OCI-LY1 (cell line): Measurements from ENCODE around the gene TTC4.

Source experiments
- H2AFZ ChIP-seq: fragments of 200-600 bp; sonication (generic), shearing (Covaris generic); 2 replicates; pipeline ENCODE4 v1.6.0; 2014; ENCODE audit warnings: antibody characterized with exemption, mild to moderate bottlenecking, low read length
- H3F3A ChIP-seq: fragments of 200-600 bp; sonication (generic), shearing (Covaris generic); 2 replicates; pipeline ENCODE4 v1.6.0; 2014; ENCODE audit warnings: mild to moderate bottlenecking, antibody characterized with exemption, low read length, moderate library complexity; ENCODE audit not compliant: insufficient read depth
- H3K27ac ChIP-seq: fragments of 200-600 bp; sonication (generic); 2 replicates; pipeline ENCODE4 v1.5.1; 2014; ENCODE audit warnings: low read length, mixed run types, mild to moderate bottlenecking, low read depth; ENCODE audit not compliant: poor library complexity, severe bottlenecking
- H3K27me3 ChIP-seq: fragments of 200-600 bp; sonication (generic); 2 replicates; pipeline ENCODE4 v1.6.0; 2014; ENCODE audit warnings: antibody characterized with exemption, mild to moderate bottlenecking, low read length, moderate library complexity; ENCODE audit not compliant: insufficient read depth
- H3K36me3 ChIP-seq: fragments of 200-600 bp; sonication (generic); 2 replicates; pipeline ENCODE4 v1.6.1; 2014; ENCODE audit warnings: mild to moderate bottlenecking, antibody characterized with exemption, low read length, moderate library complexity, mixed read lengths; ENCODE audit not compliant: insufficient read depth
- H3K4me1 ChIP-seq: fragments of 200-600 bp; sonication (generic); 2 replicates; pipeline ENCODE4 v1.5.1; 2014; ENCODE audit warnings: mild to moderate bottlenecking, low read length, moderate library complexity; ENCODE audit not compliant: insufficient read depth, severe bottlenecking
- H3K4me2 ChIP-seq: fragments of 200-600 bp; sonication (generic), shearing (Covaris generic); 2 replicates; pipeline ENCODE4 v1.6.1; 2014; ENCODE audit warnings: low read length
- H3K4me3 ChIP-seq: fragments of 200-600 bp; sonication (generic); 2 replicates; pipeline ENCODE4 v1.5.1; 2014; ENCODE audit warnings: low read length, low read depth, mild to moderate bottlenecking, mixed read lengths; ENCODE audit not compliant: poor library complexity, severe bottlenecking
- H3K79me2 ChIP-seq: fragments of 200-600 bp; shearing (Covaris generic); 2 replicates; pipeline ENCODE4 v1.6.1; 2016; ENCODE audit warnings: mixed run types, low read length, mixed read lengths; ENCODE audit not compliant: insufficient read depth
- H3K9ac ChIP-seq: fragments of 200-600 bp; sonication (generic), shearing (Covaris generic); 2 replicates; pipeline ENCODE4 v1.6.1; 2014; ENCODE audit warnings: mild to moderate bottlenecking, low read length, mixed read lengths
- H3K9me2 ChIP-seq: fragments of 200-600 bp; sonication (generic), shearing (Covaris generic); 2 replicates; pipeline ENCODE4 v1.6.1; 2014; ENCODE audit warnings: low read depth, mild to moderate bottlenecking, low read length, mixed read lengths
- H3K9me3 ChIP-seq: fragments of 200-600 bp; shearing (Covaris generic); 2 replicates; pipeline ENCODE4 v1.6.1; 2014; ENCODE audit warnings: low read length, mixed read lengths
- H4K20me1 ChIP-seq: fragments of 200-600 bp; sonication (generic), shearing (Covaris generic); 2 replicates; pipeline ENCODE4 v1.6.0; 2016; ENCODE audit warnings: mild to moderate bottlenecking, low read length; ENCODE audit not compliant: insufficient read depth
- CTCF ChIP-seq: fragments of 200-600 bp; sonication (generic), shearing (Covaris generic); IDR thresholded peaks from 2 replicates; pipeline ENCODE4 v1.5.1; 2017; ENCODE audit warnings: mild to moderate bottlenecking, antibody characterized with exemption, low read length, moderate library complexity, mixed read lengths
- EZH2 ChIP-seq: fragments of 200-600 bp; sonication (generic), shearing (Covaris generic); IDR thresholded peaks from 2 replicates; pipeline ENCODE4 v1.8.0; 2017; ENCODE audit warnings: borderline replicate concordance, mixed run types, mild to moderate bottlenecking, antibody characterized with exemption, low read length, moderate library complexity, mixed read lengths

The TTC4 gene

GRCh38 chr1:54697896-54698295, 17.8 kb upstream of the TTC4 start:
- no peaks in the 10 kb centered on the region for H3F3A ChIP-seq
- H3K36me3 ChIP-seq: no peaks in the 10 kb centered on the region
- H3K27ac ChIP-seq: no peak overlapping the region
- H3K9me2 ChIP-seq: no peaks in the 10 kb centered on the region
- H3K4me3 ChIP-seq: no peak overlapping the region
- no peaks in the 10 kb centered on the region for H3K79me2 ChIP-seq
- H3K9me3 ChIP-seq: no peaks in the 10 kb centered on the region
- no peaks in the 10 kb centered on the region for H4K20me1 ChIP-seq
- H3K9ac ChIP-seq: no peak overlapping the region
- H2AFZ ChIP-seq: no peak overlapping the region
- H3K4me2 ChIP-seq: no peak overlapping the region
- TF ChIP-seq CTCF: no peak
- no peak for TF ChIP-seq EZH2
- no peaks in the 10 kb centered on the region for H3K27me3 ChIP-seq
- H3K4me1 ChIP-seq: no peaks in the 10 kb centered on the region

- Histone ChIP-seq H3K27ac (no peak overlapping the region), H3K4me2 (no peak overlapping the region), H3K9me3 (no peaks in the 10 kb centered on the region), H3K79me2 (no peaks in the 10 kb centered on the region), H3K4me1 (no peaks in the 10 kb centered on the region), H2AFZ (no peak overlapping the region), H3K27me3 (no peaks in the 10 kb centered on the region), H4K20me1 (no peaks in the 10 kb centered on the region), H3K4me3 (no peak overlapping the region), H3K36me3 (no peaks in the 10 kb centered on the region), H3K9ac (no peak overlapping the region), H3K9me2 (no peaks in the 10 kb centered on the region), H3F3A (no peaks in the 10 kb centered on the region)
- TF ChIP-seq CTCF: no peak
- no peak for TF ChIP-seq EZH2
Observed at GRCh38 chr1:54698346-54698745, 17.3 kb upstream of the TTC4 start.

- no peak overlapping the region for H2AFZ ChIP-seq
- H4K20me1 ChIP-seq: no peaks in the 10 kb centered on the region
- no peaks in the 10 kb centered on the region for H3F3A ChIP-seq
- no peak overlapping the region for H3K27ac ChIP-seq
- H3K9me3 ChIP-seq: no peaks in the 10 kb centered on the region
- H3K79me2 ChIP-seq: no peaks in the 10 kb centered on the region
- TF ChIP-seq CTCF: no peak
- TF ChIP-seq EZH2: no peak
- H3K4me3 ChIP-seq: no peak overlapping the region
- H3K4me2 ChIP-seq: no peak overlapping the region
- H3K27me3 ChIP-seq: no peaks in the 10 kb centered on the region
- no peaks in the 10 kb centered on the region for H3K9me2 ChIP-seq
- H3K9ac ChIP-seq: no peak overlapping the region
- H3K36me3 ChIP-seq: no peaks in the 10 kb centered on the region
- no peaks in the 10 kb centered on the region for H3K4me1 ChIP-seq
Observed at GRCh38 chr1:54699936-54700525, 15.6 kb upstream of the TTC4 start.
